ENCODE data around the gene PXYLP1.

DNA sequence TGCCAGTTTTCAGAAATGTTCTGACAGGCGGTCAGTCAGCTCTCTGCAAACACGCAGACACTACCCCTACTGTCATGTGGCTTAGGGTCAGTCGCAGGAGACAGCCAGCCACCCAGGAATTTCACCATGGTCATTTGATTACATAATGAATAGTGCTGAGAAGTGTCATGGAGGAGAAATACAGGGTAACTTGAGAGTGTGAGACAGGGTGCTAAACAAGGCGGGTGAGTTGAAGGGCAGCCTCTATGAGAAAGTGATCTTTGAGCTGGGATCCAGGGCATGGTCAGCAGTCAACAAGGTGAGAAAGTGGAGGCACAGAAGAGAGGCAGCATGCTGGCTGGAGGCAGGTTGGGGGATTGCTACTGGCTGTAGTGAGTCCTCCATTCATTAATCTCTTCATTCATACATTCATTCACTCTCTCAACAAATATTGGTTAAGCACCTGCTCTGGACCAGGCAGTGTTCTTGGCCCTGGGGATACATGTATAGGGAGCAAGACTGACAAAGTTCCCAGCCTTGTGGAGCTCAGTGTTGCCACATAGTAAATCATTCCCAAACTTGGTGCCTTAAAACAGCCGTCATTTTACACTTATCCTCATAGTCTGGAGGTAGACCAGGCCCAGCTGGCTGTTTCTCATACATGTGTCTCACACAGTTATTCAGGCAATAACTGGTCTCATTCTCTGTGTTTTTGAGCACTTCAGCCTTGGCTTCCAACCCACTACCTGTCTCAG lies 14.8 kb downstream of the PXYLP1 start:
- TF ChIP-seq CTCF (IDR thresholded peaks at IDR 0.05; ENCODE audit: insufficient read depth, low read length) (no peak), POLR2AphosphoS5 (IDR thresholded peaks at IDR 0.05; ENCODE audit: low read depth) (no peak), REST (IDR thresholded peaks at IDR 0.05; ENCODE audit: insufficient replicate concordance, low read depth) (no peak), SPI1 (IDR thresholded peaks at IDR 0.05; ENCODE audit: borderline replicate concordance, low read depth) (no peak)
